Adipocyte (in vitro differentiated cells): ENCODE data around the gene FADS6.
A peak's percentile ranks its signal among the peaks of the same experiment; 100 is the strongest.
"Not testable (repeated sequence)": the region's sequence is repeated elsewhere in the genome, so short reads cannot be mapped to it uniquely, and the experiment has no call there.

Experiments
- DNase-seq: peaks from one replicate; pipeline ENCODE4 v3.0.0-alpha.2; 2015; ENCODE audit warnings: low read depth
- H3K27me3 ChIP-seq: replicated peaks from 2 replicates; pipeline ENCODE4 v1.7.0; 2013; ENCODE audit warnings: mild to moderate bottlenecking, low read length, moderate library complexity; ENCODE audit not compliant: control insufficient read depth, insufficient read depth
- H3K36me3 ChIP-seq: 2 replicates; pipeline ENCODE4 v1.7.0; 2013; ENCODE audit warnings: low read length, mild to moderate bottlenecking, moderate library complexity; ENCODE audit not compliant: control insufficient read depth, insufficient read depth, severe bottlenecking
- H3K4me1 ChIP-seq: 2 replicates; pipeline ENCODE4 v1.7.0; 2013; ENCODE audit warnings: mild to moderate bottlenecking, low read length, moderate library complexity; ENCODE audit not compliant: control insufficient read depth, insufficient read depth
- H3K4me3 ChIP-seq: 2 replicates; pipeline ENCODE4 v1.7.0; 2013; ENCODE audit warnings: mild to moderate bottlenecking, low read length, moderate library complexity
- H3K9ac ChIP-seq: 2 replicates; pipeline ENCODE4 v1.7.0; 2013; ENCODE audit warnings: mild to moderate bottlenecking, low read length, moderate library complexity
- H3K9me3 ChIP-seq: 2 replicates; pipeline ENCODE4 v1.7.0; 2013; ENCODE audit warnings: mild to moderate bottlenecking, low read length, moderate library complexity; ENCODE audit not compliant: control insufficient read depth

FADS6 gene

GRCh38 chr17:74872313-74873036 is 21.0 kb downstream of the FADS6 start, which contains the start of gene FDXR:
Gene FDXR, minus strand, starts transcription at chr17:74872994. Its CDS starts 50 bp downstream, at chr17:74872944.
- Histone ChIP-seq H3K4me1 (peaks cover 24% of the 10 kb centered on the region), H3K9ac (peak within 1 kb of the TSS; percentile 94), H3K36me3 (no peaks in the 10 kb centered on the region), H3K4me3 (peak within 1 kb of the TSS; percentile 94), H3K27me3 (no peaks in the 10 kb centered on the region), H3K9me3 (no peaks in the 10 kb centered on the region)
- no peak for DNase-seq

DNA sequence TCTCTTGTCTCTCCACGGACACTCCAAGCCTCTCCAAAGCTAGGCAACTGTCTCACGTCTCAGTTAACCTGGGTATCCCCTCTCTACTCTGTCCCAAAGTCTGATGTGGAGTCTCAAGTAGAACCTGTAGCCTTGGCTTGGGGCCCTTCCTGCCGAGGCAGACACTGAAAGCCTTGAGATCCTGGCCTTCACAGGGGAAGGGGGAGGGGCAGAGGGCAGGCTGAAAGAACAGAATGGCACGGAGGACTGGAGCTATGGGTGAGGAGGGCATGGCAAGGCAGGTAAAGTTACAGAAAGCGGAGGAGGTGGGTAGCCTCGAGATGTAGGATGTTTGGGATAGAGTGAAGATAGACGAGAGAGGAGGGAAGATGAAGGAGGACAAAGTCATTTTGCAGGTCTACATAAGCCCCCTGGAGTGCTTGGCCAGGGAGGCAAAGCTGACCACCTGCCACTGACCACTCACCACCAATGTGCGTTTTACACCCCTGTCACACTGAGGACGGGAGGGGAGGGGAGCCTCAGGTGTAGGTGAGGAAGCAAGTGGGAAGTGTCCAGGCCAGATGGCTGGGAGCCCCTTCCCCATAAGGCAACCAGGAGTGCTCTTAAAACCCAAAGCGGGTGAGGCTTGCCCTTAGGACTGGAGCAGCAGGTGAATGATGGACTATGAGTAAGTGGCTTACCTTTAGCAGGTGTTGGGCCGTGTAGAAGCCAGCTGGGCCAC is 21.9 kb downstream of the FADS6 start:
- no peaks in the 10 kb centered on the region for H3K27me3 ChIP-seq
- no peaks in the 10 kb centered on the region for H3K36me3 ChIP-seq
- peaks cover 24% of the 10 kb centered on the region for H3K4me1 ChIP-seq
- H3K9ac ChIP-seq, result no peak overlapping the region
- H3K9me3 ChIP-seq, result no peaks in the 10 kb centered on the region
- DNase-seq, result no peak
- H3K4me3 ChIP-seq, result peak overlapping the region; percentile 94

DNA sequence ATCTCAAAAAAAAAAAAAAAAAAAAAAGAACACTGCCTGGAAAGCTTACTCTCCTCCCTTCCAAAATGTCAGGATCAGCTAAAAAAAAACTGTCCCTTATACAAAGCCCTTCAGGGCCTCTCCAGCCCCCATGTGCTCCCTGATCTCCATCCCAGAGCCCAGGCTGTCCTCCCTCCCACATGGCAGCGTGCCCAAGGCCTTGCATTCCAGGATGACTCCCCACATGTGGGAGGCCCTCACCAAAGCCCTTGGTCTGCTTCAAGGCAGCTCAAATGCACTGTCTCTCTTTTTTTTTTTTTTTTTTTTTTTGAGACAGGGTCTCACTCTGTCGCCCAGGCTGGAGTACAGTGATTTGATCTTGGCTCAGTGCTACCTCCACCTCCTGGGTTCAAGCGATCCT is 22.9 kb downstream of the FADS6 start:
- H3K9me3 ChIP-seq, result no peaks in the 10 kb centered on the region
- no peaks in the 10 kb centered on the region for H3K27me3 ChIP-seq
- H3K36me3 ChIP-seq, result no peaks in the 10 kb centered on the region
- H3K4me1 ChIP-seq, result peaks cover 24% of the 10 kb centered on the region
- H3K9ac ChIP-seq, result no peak overlapping the region
- peak; percentile 55 for DNase-seq
- no peak overlapping the region for H3K4me3 ChIP-seq

- H3K4me1 ChIP-seq, result peaks cover 24% of the 10 kb centered on the region
- DNase-seq, H3K27me3 ChIP-seq, H3K9ac ChIP-seq, H3K4me3 ChIP-seq, H3K9me3 ChIP-seq, H3K36me3 ChIP-seq: not testable (repeated sequence)
Measured at GRCh38 chr17:74870028-74870427, 23.4 kb downstream of the FADS6 start.

DNA sequence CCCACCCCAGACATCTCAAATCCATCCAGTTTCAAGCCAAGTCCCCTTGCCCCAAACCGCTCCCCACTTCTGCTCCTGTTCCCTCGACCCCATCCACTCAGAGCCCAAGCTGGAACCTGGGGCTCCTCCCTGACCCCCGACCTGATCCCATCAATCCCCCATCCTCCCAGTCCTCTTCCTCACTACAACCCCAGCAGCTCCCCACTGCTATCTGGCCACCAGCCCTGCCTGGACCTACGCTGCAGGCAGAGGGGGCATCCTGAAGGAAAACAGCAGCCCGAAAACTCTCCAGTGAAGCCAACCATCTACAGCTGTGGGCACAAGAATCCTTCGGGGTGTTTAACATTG is 24.6 kb downstream of the FADS6 start:
- Histone ChIP-seq H3K4me1 (peaks cover 21% of the 10 kb centered on the region), H3K27me3 (no peaks in the 10 kb centered on the region), H3K9ac (no peak overlapping the region), H3K9me3 (no peaks in the 10 kb centered on the region), H3K4me3 (no peak overlapping the region), H3K36me3 (no peaks in the 10 kb centered on the region)
- DNase-seq, result no peak

GRCh38 chr17:74868251-74868907 is 25.1 kb downstream of the FADS6 start:
- Histone ChIP-seq H3K9me3 (no peaks in the 10 kb centered on the region), H3K4me3 (no peak overlapping the region), H3K36me3 (no peaks in the 10 kb centered on the region), H3K9ac (no peak overlapping the region), H3K27me3 (no peaks in the 10 kb centered on the region), H3K4me1 (peaks cover 19% of the 10 kb centered on the region)
- no peak for DNase-seq

DNA sequence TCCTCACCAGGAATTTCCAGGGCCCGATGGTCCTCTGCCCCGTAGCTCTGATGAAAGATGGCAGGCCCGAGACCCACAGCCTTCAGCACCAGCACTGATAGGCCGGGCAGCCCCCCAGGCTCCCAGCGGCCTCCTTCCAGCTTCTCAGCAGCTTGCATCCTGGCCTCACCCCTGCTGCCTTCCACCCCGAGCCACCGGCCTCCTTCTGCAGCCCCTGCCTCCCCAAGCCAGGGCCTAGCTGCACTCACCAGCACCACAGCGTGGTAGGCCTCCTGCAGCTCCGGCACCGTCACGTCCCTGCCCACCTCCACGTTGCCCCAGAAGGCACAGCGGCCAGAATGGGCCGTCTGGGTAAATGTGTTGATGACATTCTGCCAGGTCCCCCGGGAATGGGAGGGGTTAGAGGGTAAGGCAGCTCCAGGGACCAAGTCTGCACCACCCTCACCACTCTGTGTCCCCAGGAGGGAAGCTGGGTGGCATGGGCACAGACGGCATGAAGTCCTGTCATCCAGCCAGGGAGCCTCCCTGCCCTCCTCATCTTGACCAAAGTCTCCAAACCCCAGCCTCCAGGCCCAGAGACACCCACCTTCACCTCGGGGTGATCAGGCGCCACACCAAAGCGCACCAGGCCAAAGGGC is 27.1 kb downstream of the FADS6 start:
- Histone ChIP-seq H3K9ac (no peak overlapping the region), H3K27me3 (no peaks in the 10 kb centered on the region), H3K9me3 (no peaks in the 10 kb centered on the region), H3K4me3 (no peak overlapping the region), H3K4me1 (peaks cover 12% of the 10 kb centered on the region), H3K36me3 (no peaks in the 10 kb centered on the region)
- no peak for DNase-seq

- Histone ChIP-seq H3K27me3 (peaks cover 1% of the 10 kb centered on the region), H3K9me3 (no peaks in the 10 kb centered on the region), H3K4me1 (peaks cover 7% of the 10 kb centered on the region), H3K36me3 (no peaks in the 10 kb centered on the region), H3K4me3 (no peak overlapping the region), H3K9ac (peak overlapping the region; percentile 13)
- DNase-seq, result no peak
Measured at GRCh38 chr17:74865504-74866197, 27.8 kb downstream of the FADS6 start.

- H3K9ac ChIP-seq, result peak overlapping the region; percentile 13
- peaks cover 8% of the 10 kb centered on the region for H3K27me3 ChIP-seq
Measured at GRCh38 chr17:74864866-74865395, 28.5 kb downstream of the FADS6 start.

GRCh38 chr17:74864297-74864865 is 29.1 kb downstream of the FADS6 start:
- Histone ChIP-seq H3K9me3 (no peaks in the 10 kb centered on the region), H3K36me3 (no peaks in the 10 kb centered on the region), H3K4me3 (no peak overlapping the region), H3K9ac (no peak overlapping the region), H3K4me1 (peaks cover 5% of the 10 kb centered on the region), H3K27me3 (peaks cover 8% of the 10 kb centered on the region)
- DNase-seq, result no peak

More at GRCh38 chr17:74864866-74865395, 28.5 kb downstream of the FADS6 start:
- H3K4me1 ChIP-seq, result peaks cover 5% of the 10 kb centered on the region
- no peaks in the 10 kb centered on the region for H3K36me3 ChIP-seq
- no peaks in the 10 kb centered on the region for H3K9me3 ChIP-seq
- no peak overlapping the region for H3K4me3 ChIP-seq
- peak; percentile 86 for DNase-seq
